Ovary (tissue), 10 donors: ENCODE data around the gene RND2. TPM values are rescaled to one million over a fixed set of nuclear protein-coding genes. Genes with fewer than 3 reads are reported as not detected.
"Not testable (repeated sequence)": the region's sequence is repeated elsewhere in the genome, so short reads cannot be mapped to it uniquely, and the experiment has no call there.

Source experiments
- DNase-seq, 5 donors: peaks; one replicate each; pipeline ENCODE4 v3.0.0-alpha.2; 2019 to 2020
- H3K27ac ChIP-seq, 2 donors: fragments of 200-600 bp; one replicate each; pipeline versions ENCODE4 v1.5.1 to v1.8.0; 2019 to 2022
- H3K27me3 ChIP-seq: fragments of 200-600 bp; one replicate; pipeline ENCODE4 v1.8.0; 2022
- H3K36me3 ChIP-seq: fragments of 200-600 bp; sonication (generic); one replicate; pipeline ENCODE4 v1.5.1; 2019
- H3K4me1 ChIP-seq: one replicate; pipeline ENCODE4 v1.8.1; 2013; ENCODE audit warnings: mild to moderate bottlenecking, moderate library complexity; ENCODE audit not compliant: insufficient read depth
- H3K4me3 ChIP-seq: fragments of 200-600 bp; sonication (generic); one replicate; pipeline ENCODE4 v1.5.1; 2017
- H3K9me3 ChIP-seq, 2 donors: fragments of 200-600 bp in 1 of 2; sonication (generic) in 1 of 2; one replicate each; pipeline versions ENCODE4 v1.5.1 to v1.8.1; 2013 to 2019; ENCODE audit warnings: mild to moderate bottlenecking in 1 of 2, moderate library complexity in 1 of 2
- EP300 ChIP-seq: sonication (generic); formaldehyde crosslinking; IDR thresholded peaks from one replicate; pipeline ENCODE4 v1.6.1; 2017; ENCODE audit warnings: antibody characterized with exemption
- POLR2A ChIP-seq: fragments of 450-650 bp; IDR thresholded peaks from one replicate; pipeline ENCODE4 v1.6.1; 2017; ENCODE audit warnings: antibody characterized with exemption, mild to moderate bottlenecking, moderate library complexity
- WGBS, 3 donors: extraction: QIAGEN DNeasy Blood & Tissue Kit in 1 of 3; methylation state at CpG; one replicate each; pipeline versions ENCODE4 v1.1.5 to v1.1.7; 2013 to 2017; 5-methylcytosine and 5-hydroxymethylcytosine counted together
- intact Hi-C, 4 donors: fragments of 100-400 bp; cut with DNase I; formaldehyde crosslinking; loops; one replicate each; pipeline versions ENCODE4 v1.11.0 to v1.15.1; 2022 to 2023
- long read RNA-seq, 3 donors: library from polyadenylated mRNA in 2 of 3; unstranded in 2 of 3; transcript quantifications; one replicate each; pipeline ENCODE4 v2.0.0 and lab custom pipeline, GENCODE V29; 2021 to 2026
- polyA plus RNA-seq, 2 donors: library from polyadenylated mRNA; stranded (reverse); fragments of 200-250 nt in 1 of 2; fragments of 350-450 nt in 1 of 2; fragmentation: Illumina TruSeq in 1 of 2; extraction: RNeasy Lipid Tissue Mini Kit (QIAGEN cat#74804) in 1 of 2; gene quantifications; one replicate each; pipeline ENCODE4 v1.2.3, GENCODE V29; 2013 to 2014
- total RNA-seq, 7 donors: library from RNA; depleted of rRNA in 2 of 7; stranded (reverse); fragments of >200 nt in 2 of 7; fragmentation: NEBNext Ultra II Directional in 3 of 7; extraction: Animal tissue kit (Norgen Biotek cat#: 25700) in 3 of 7; gene quantifications; one replicate each; pipeline versions ENCODE4 v1.1.0 to v1.2.4, GENCODE V29; 2016 to 2023
- TF ChIP-seq, protein P1 (sequence below), 3 donors: fragments of 450-650 bp in 2 of 3; fragments of 200-600 bp in 1 of 3; IDR thresholded peaks; one replicate each; pipeline versions ENCODE4 v1.5.1 to v1.8.0; 2016 to 2022; ENCODE audit warnings: antibody characterized with exemption in 3 of 3, mild to moderate bottlenecking in 1 of 3
- donor health status: DM: no; HTN: no; CAD: no; lungs with moderate emphysema.
- donor health status: DM: no; HTN: no; CAD: no.
- donor health status: Bipolar disorder and iron deficiency.
- donor health status: DM: yes; HTN: yes; CAD: no.
- donor health status: DM: no; HTN: no; CAD: no.
- donor health status: DM: yes; HTN: yes; CAD: no.

Gene RND2, protein sequence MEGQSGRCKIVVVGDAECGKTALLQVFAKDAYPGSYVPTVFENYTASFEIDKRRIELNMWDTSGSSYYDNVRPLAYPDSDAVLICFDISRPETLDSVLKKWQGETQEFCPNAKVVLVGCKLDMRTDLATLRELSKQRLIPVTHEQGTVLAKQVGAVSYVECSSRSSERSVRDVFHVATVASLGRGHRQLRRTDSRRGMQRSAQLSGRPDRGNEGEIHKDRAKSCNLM
- 10 to 100 TPM in 2 of 7 donors, 1 to 10 TPM in 5; 2.5 to 11.6 (median 6.8) TPM for total RNA-seq
- 1 to 10 TPM; 2.7 to 4.0 TPM for polyA plus RNA-seq
- long read RNA-seq, donor 1, full-length matches to known transcripts: 14 of 35 reads
- long read RNA-seq, donor 1, partial matches to known transcripts: 0 of 35 reads
- long read RNA-seq, donor 1, other reads (novel, unspliced or antisense): 21 of 35 reads
- long read RNA-seq, donor 2, full-length matches to known transcripts: 3 of 3 reads
- long read RNA-seq, donor 2, partial matches to known transcripts: 0 of 3 reads
- long read RNA-seq, donor 2, other reads (novel, unspliced or antisense): 0 of 3 reads
- long read RNA-seq, donor 3, full-length matches to known transcripts: 22 of 27 reads
- long read RNA-seq, donor 3, partial matches to known transcripts: 1 of 27 reads
- long read RNA-seq, donor 3, other reads (novel, unspliced or antisense): 4 of 27 reads

- no peaks in the 10 kb centered on the region for H3K9me3 ChIP-seq
- peak within 1 kb of the TSS; percentile 34 to 78 for H3K27ac ChIP-seq
- no peaks in the 10 kb centered on the region for H3K36me3 ChIP-seq
- DNase-seq: peak; percentile 89 to 95 (median 94)
- TF ChIP-seq POLR2A: peak; percentile 79
- no peak for TF ChIP-seq EP300
- TF ChIP-seq, protein P1, sequence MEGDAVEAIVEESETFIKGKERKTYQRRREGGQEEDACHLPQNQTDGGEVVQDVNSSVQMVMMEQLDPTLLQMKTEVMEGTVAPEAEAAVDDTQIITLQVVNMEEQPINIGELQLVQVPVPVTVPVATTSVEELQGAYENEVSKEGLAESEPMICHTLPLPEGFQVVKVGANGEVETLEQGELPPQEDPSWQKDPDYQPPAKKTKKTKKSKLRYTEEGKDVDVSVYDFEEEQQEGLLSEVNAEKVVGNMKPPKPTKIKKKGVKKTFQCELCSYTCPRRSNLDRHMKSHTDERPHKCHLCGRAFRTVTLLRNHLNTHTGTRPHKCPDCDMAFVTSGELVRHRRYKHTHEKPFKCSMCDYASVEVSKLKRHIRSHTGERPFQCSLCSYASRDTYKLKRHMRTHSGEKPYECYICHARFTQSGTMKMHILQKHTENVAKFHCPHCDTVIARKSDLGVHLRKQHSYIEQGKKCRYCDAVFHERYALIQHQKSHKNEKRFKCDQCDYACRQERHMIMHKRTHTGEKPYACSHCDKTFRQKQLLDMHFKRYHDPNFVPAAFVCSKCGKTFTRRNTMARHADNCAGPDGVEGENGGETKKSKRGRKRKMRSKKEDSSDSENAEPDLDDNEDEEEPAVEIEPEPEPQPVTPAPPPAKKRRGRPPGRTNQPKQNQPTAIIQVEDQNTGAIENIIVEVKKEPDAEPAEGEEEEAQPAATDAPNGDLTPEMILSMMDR (IDR thresholded peaks at IDR 0.05): peak; percentile 46 to 91 (median 86)
- 1% methylated on average over 32 to 61 of the region's 61 CpGs for WGBS, 3 donors
- H3K4me1 ChIP-seq: peaks cover 8% of the 10 kb centered on the region
- H3K4me3 ChIP-seq: peak within 1 kb of the TSS; percentile 56
- intact Hi-C loops: loop anchor here in 3 of 4 donors (5.0 to 10.0 kb wide), 6 partner anchors 103 to 290 kb away; partner anchors contain the start of genes BRCA1 (in 2 of the 3), NBR1 (in 2 of the 3) and TMEM106A (in 1 of the 3)
- H3K27me3 ChIP-seq: no peaks in the 10 kb centered on the region
Measured at GRCh38 chr17:43024407-43025289, at the start of gene RND2. Gene RND2, plus strand, starts transcription at chr17:43025231. Its CDS starts 117 bp downstream, at chr17:43025348.

- intact Hi-C loops: no loop called here
- 27 to 35% (median 34%) methylated on average over 2 of the region's 2 CpGs for WGBS, 3 donors
- H3K9me3 ChIP-seq: no peaks in the 10 kb centered on the region
- H3K4me3 ChIP-seq: no peak overlapping the region
- H3K27me3 ChIP-seq: no peaks in the 10 kb centered on the region
- no peak overlapping the region for H3K27ac ChIP-seq
- DNase-seq: no peak
- TF ChIP-seq POLR2A (no peak), EP300 (no peak)
- TF ChIP-seq, protein P1 (IDR thresholded peaks at IDR 0.05): no peak
- H3K4me1 ChIP-seq: peaks cover 4% of the 10 kb centered on the region
- H3K36me3 ChIP-seq: no peaks in the 10 kb centered on the region
Measured at GRCh38 chr17:42975265-42975664, 49.8 kb upstream of the RND2 start.

GRCh38 chr17:42975701-42976100 lies 49.3 kb upstream of the RND2 start:
- H3K27me3 ChIP-seq, DNase-seq, H3K36me3 ChIP-seq, H3K9me3 ChIP-seq, H3K4me1 ChIP-seq, H3K27ac ChIP-seq, H3K4me3 ChIP-seq, intact Hi-C loops: not testable (repeated sequence)
- WGBS, 3 donors: 86 to 87% (median 86%) methylated on average over 16 of the region's 16 CpGs

DNA sequence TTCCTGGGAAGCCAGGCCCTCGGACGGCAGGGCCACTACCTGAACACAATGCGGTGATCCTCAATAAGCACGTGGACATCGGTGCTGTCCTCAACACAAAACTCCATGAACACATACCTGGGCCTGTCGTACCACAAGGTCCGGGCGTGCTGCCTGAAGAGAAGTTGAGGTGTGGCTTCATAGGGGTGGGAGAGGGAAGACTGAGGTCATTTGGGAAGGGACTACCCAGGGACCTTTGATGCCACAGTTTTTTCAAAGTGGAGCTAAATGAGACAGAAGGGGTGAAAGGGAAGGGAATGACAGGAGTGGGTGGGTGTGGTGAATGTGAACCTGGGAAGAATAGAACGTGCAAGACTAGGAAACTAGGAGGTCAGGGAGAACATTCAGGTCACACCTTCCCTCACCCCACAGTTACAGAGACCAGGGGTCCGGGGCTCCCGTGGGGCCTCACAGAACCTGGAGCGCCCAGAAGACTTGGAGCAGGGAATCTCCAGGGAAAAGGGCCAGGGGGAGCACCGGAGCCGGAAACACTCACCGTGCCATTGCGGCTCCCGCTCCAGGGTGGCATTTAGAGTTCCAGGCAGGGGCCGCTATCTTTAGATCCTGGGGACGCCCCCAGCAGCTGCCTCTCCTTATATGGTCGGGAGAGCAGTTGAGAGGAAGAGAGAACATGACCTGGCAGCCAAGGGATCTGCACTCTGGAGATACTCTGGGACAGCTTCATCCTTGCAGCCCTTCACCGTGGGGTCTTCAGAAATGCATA lies 45.3 kb upstream of the RND2 start, which contains the start of gene PTGES3L:
PTGES3L (minus strand) TSS at position 570 of the 763 bp plus-strand sequence; CDS start at position 543, 27 bp downstream.
- peak in 1 of 5 donors; percentile 52 for DNase-seq

More for the DNA sequence above, 45.3 kb upstream of the RND2 start, which contains the start of gene PTGES3L:
- Histone ChIP-seq H3K27me3 (no peaks in the 10 kb centered on the region), H3K27ac (peak within 1 kb of the TSS in 1 of 2 donors; percentile 46), H3K4me1 (peaks cover 7% of the 10 kb centered on the region), H3K36me3 (no peaks in the 10 kb centered on the region), H3K4me3 (peak within 1 kb of the TSS; percentile 79), H3K9me3 (no peaks in the 10 kb centered on the region)
- TF ChIP-seq POLR2A (no peak), EP300 (no peak)
- TF ChIP-seq, protein P1 (IDR thresholded peaks at IDR 0.05): no peak
- intact Hi-C loops: no loop called here
- 35 to 40% (median 37%) methylated on average over 21 of the region's 21 CpGs for WGBS, 3 donors
